ENCODE results near the gene GSN.
A peak's percentile ranks its signal among the peaks of the same experiment; 100 is the strongest.

The GSN gene

GRCh38 chr9:121294866-121295661, 27.1 kb downstream of the GSN start:
- Histone ChIP-seq H3K9me3 (ENCODE audit: low read depth, low read length) (no peaks in the 10 kb centered on the region), H3K9ac (ENCODE audit: insufficient read length) (no peak overlapping the region), H3K36me3 (ENCODE audit: insufficient read depth, low read length) (no peaks in the 10 kb centered on the region), H3K27ac (no peak overlapping the region), H3K4me3 (no peak overlapping the region)
- no peak for DNase-seq (ENCODE audit: low read depth, low spot score)
- TF ChIP-seq FOXP2 (optimal IDR thresholded peaks at IDR 0.05; ENCODE audit: control extremely low read depth, extremely low read length, insufficient read depth) (no peak), EZH2 (IDR thresholded peaks at IDR 0.05) (no peak), POLR2AphosphoS5 (IDR thresholded peaks at IDR 0.05; ENCODE audit: borderline replicate concordance, low read depth, low read length) (no peak)

- DNase-seq (ENCODE audit: low read depth, low spot score): no peak
- no peak overlapping the region for H3K9ac ChIP-seq (ENCODE audit: insufficient read length)
- no peaks in the 10 kb centered on the region for H3K9me3 ChIP-seq (ENCODE audit: low read depth, low read length)
- H3K4me3 ChIP-seq: no peak overlapping the region
- TF ChIP-seq EZH2 (IDR thresholded peaks at IDR 0.05) (no peak), FOXP2 (optimal IDR thresholded peaks at IDR 0.05; ENCODE audit: control extremely low read depth, extremely low read length, insufficient read depth) (no peak), POLR2AphosphoS5 (IDR thresholded peaks at IDR 0.05; ENCODE audit: borderline replicate concordance, low read depth, low read length) (no peak)
- H3K36me3 ChIP-seq (ENCODE audit: insufficient read depth, low read length): no peaks in the 10 kb centered on the region
- H3K27ac ChIP-seq: no peak overlapping the region
These were observed 27.8 kb downstream of the GSN start for GRCh38 chr9:121295662-121296191.

GRCh38 chr9:121296213-121297127, 28.5 kb downstream of the GSN start:
- Histone ChIP-seq H3K36me3 (ENCODE audit: insufficient read depth, low read length) (no peaks in the 10 kb centered on the region), H3K27ac (no peak overlapping the region), H3K9me3 (ENCODE audit: low read depth, low read length) (no peaks in the 10 kb centered on the region), H3K4me3 (no peak overlapping the region), H3K9ac (ENCODE audit: insufficient read length) (no peak overlapping the region)
- TF ChIP-seq POLR2AphosphoS5 (IDR thresholded peaks at IDR 0.05; ENCODE audit: borderline replicate concordance, low read depth, low read length) (no peak), EZH2 (IDR thresholded peaks at IDR 0.05) (no peak), FOXP2 (optimal IDR thresholded peaks at IDR 0.05; ENCODE audit: control extremely low read depth, extremely low read length, insufficient read depth) (no peak)
- no peak for DNase-seq (ENCODE audit: low read depth, low spot score)

GRCh38 chr9:121297389-121297788, 29.4 kb downstream of the GSN start:
- DNase-seq (ENCODE audit: low read depth, low spot score): no peak
- H3K4me3 ChIP-seq: no peak overlapping the region
- no peak overlapping the region for H3K9ac ChIP-seq (ENCODE audit: insufficient read length)
- H3K27ac ChIP-seq: no peak overlapping the region
- no peaks in the 10 kb centered on the region for H3K9me3 ChIP-seq (ENCODE audit: low read depth, low read length)
- TF ChIP-seq POLR2AphosphoS5 (IDR thresholded peaks at IDR 0.05; ENCODE audit: borderline replicate concordance, low read depth, low read length) (no peak), FOXP2 (optimal IDR thresholded peaks at IDR 0.05; ENCODE audit: control extremely low read depth, extremely low read length, insufficient read depth) (no peak), EZH2 (IDR thresholded peaks at IDR 0.05) (no peak)
- no peaks in the 10 kb centered on the region for H3K36me3 ChIP-seq (ENCODE audit: insufficient read depth, low read length)

- Histone ChIP-seq H3K36me3 (ENCODE audit: insufficient read depth, low read length) (no peaks in the 10 kb centered on the region), H3K9ac (ENCODE audit: insufficient read length) (no peak overlapping the region), H3K27ac (no peak overlapping the region), H3K4me3 (no peak overlapping the region), H3K9me3 (ENCODE audit: low read depth, low read length) (no peaks in the 10 kb centered on the region)
- no peak for DNase-seq (ENCODE audit: low read depth, low spot score)
- TF ChIP-seq POLR2AphosphoS5 (IDR thresholded peaks at IDR 0.05; ENCODE audit: borderline replicate concordance, low read depth, low read length) (no peak), FOXP2 (optimal IDR thresholded peaks at IDR 0.05; ENCODE audit: control extremely low read depth, extremely low read length, insufficient read depth) (no peak), EZH2 (IDR thresholded peaks at IDR 0.05) (no peak)
These were observed 30.1 kb downstream of the GSN start for GRCh38 chr9:121298016-121298538.

GRCh38 chr9:121298689-121299466, 30.9 kb downstream of the GSN start:
- H3K27ac ChIP-seq: no peak overlapping the region
- no peaks in the 10 kb centered on the region for H3K9me3 ChIP-seq (ENCODE audit: low read depth, low read length)
- no peak overlapping the region for H3K9ac ChIP-seq (ENCODE audit: insufficient read length)
- DNase-seq (ENCODE audit: low read depth, low spot score): no peak
- H3K36me3 ChIP-seq (ENCODE audit: insufficient read depth, low read length): no peaks in the 10 kb centered on the region
- TF ChIP-seq POLR2AphosphoS5 (IDR thresholded peaks at IDR 0.05; ENCODE audit: borderline replicate concordance, low read depth, low read length) (no peak), FOXP2 (optimal IDR thresholded peaks at IDR 0.05; ENCODE audit: control extremely low read depth, extremely low read length, insufficient read depth) (no peak), EZH2 (IDR thresholded peaks at IDR 0.05) (no peak)
- no peak overlapping the region for H3K4me3 ChIP-seq

GRCh38 chr9:121299467-121300282, 31.7 kb downstream of the GSN start:
- Histone ChIP-seq H3K36me3 (ENCODE audit: insufficient read depth, low read length) (no peaks in the 10 kb centered on the region), H3K4me3 (peak overlapping the region; percentile 74), H3K9me3 (ENCODE audit: low read depth, low read length) (no peaks in the 10 kb centered on the region), H3K27ac (no peak overlapping the region), H3K9ac (ENCODE audit: insufficient read length) (peak overlapping the region; percentile 16)
- DNase-seq (ENCODE audit: low read depth, low spot score): no peak
- no peak for TF ChIP-seq EZH2 (IDR thresholded peaks at IDR 0.05)
- no peak for TF ChIP-seq FOXP2 (optimal IDR thresholded peaks at IDR 0.05; ENCODE audit: control extremely low read depth, extremely low read length, insufficient read depth)
- no peak for TF ChIP-seq POLR2AphosphoS5 (IDR thresholded peaks at IDR 0.05; ENCODE audit: borderline replicate concordance, low read depth, low read length)
